Prostate gland (tissue), 2 donors: Measurements from ENCODE around the gene GFRA1. TPM values are rescaled to one million over a fixed set of nuclear protein-coding genes. Genes with fewer than 3 reads are reported as not detected.

Experiments used
- DNase-seq: peaks from one replicate; pipeline ENCODE4 v3.0.0-alpha.2; 2019; ENCODE audit warnings: low spot score
- H3K27ac ChIP-seq, 2 donors: fragments of 200-600 bp; sonication (generic); 2 replicates each; pipeline ENCODE4 v1.5.1; 2017 to 2019
- H3K27me3 ChIP-seq: fragments of 200-600 bp; sonication (generic); replicated peaks from 2 replicates; pipeline ENCODE4 v1.5.1; 2019; ENCODE audit not compliant: insufficient read depth
- H3K36me3 ChIP-seq, 2 donors: fragments of 200-600 bp; sonication (generic); 1 replicate in 1 of 2; 2 replicates in 1 of 2; pipeline versions ENCODE4 v1.5.1 to v1.8.1; 2017 to 2019
- H3K4me1 ChIP-seq: fragments of 200-600 bp; sonication (generic); replicated peaks from 2 replicates; pipeline ENCODE4 v1.5.1; 2019
- H3K4me3 ChIP-seq, 2 donors: fragments of 200-600 bp; sonication (generic); 2 replicates each; pipeline ENCODE4 v1.5.1; 2017 to 2019
- H3K9me3 ChIP-seq: fragments of 200-600 bp; sonication (generic); 2 replicates; pipeline ENCODE4 v1.5.1; 2017
- POLR2A ChIP-seq: fragments of 450-650 bp; IDR thresholded peaks from one replicate; pipeline ENCODE4 v1.6.1; 2016; ENCODE audit warnings: antibody characterized with exemption, mild to moderate bottlenecking
- POLR2AphosphoS5 ChIP-seq: sonication (generic); formaldehyde crosslinking; IDR thresholded peaks from one replicate; pipeline ENCODE4 v1.6.1; 2017; ENCODE audit warnings: antibody characterized with exemption
- WGBS: methylation state at CpG from one replicate; pipeline ENCODE4 v1.1.5; 2018; 5-methylcytosine and 5-hydroxymethylcytosine counted together
- intact Hi-C: fragments of 100-400 bp; cut with DNase I; formaldehyde crosslinking; loops from one replicate; pipeline ENCODE4 v1.14.2; 2022
- total RNA-seq, 2 donors: library from RNA; depleted of rRNA; stranded (reverse); fragments of >200 nt; gene quantifications; one replicate each; pipeline ENCODE4 v1.1.0, GENCODE V29; 2016
- TF ChIP-seq, protein P1 (sequence below), 4 experiments: fragments of 200-600 bp in 2 of 4; fragments of 450-650 bp in 2 of 4; sonication (generic) in 2 of 4; IDR thresholded peaks; 1 replicate in 3 of 4; 2 replicates in 1 of 4; pipeline ENCODE4 v1.5.1; 2016 to 2019; ENCODE audit warnings: antibody characterized with exemption in 4 of 4, mild to moderate bottlenecking in 2 of 4, moderate library complexity in 2 of 4

The GFRA1 gene
- total RNA-seq, 2 donors from 2014 or later, result 5.1 to 14.5 TPM

DNA sequence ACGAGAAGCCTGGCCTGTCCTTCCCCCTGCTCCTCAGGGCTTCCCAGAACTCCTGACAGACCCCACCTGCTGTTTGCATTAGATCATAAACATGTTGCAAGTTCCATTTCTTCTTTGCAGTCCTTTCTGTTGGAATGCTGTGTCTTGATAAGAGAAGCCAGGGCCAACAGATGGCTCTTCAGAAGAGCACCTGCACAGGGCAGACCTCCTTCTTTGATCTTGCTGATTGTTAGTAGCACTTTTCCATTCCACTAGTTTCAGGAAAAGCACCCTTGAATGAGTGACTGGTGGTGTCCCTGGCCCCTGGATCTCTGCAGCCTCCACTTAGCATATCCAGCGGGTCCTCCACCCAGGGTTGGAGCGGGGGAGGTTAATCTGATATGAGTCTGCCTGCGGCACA is 243.2 kb downstream of the GFRA1 start:
- Histone ChIP-seq H3K27ac (no peak overlapping the region), H3K4me3 (no peak overlapping the region), H3K27me3 (no peaks in the 10 kb centered on the region), H3K9me3 (no peaks in the 10 kb centered on the region), H3K36me3 (no peaks in the 10 kb centered on the region), H3K4me1 (no peaks in the 10 kb centered on the region)
- intact Hi-C loops, result no loop called here
- TF ChIP-seq, protein P1, sequence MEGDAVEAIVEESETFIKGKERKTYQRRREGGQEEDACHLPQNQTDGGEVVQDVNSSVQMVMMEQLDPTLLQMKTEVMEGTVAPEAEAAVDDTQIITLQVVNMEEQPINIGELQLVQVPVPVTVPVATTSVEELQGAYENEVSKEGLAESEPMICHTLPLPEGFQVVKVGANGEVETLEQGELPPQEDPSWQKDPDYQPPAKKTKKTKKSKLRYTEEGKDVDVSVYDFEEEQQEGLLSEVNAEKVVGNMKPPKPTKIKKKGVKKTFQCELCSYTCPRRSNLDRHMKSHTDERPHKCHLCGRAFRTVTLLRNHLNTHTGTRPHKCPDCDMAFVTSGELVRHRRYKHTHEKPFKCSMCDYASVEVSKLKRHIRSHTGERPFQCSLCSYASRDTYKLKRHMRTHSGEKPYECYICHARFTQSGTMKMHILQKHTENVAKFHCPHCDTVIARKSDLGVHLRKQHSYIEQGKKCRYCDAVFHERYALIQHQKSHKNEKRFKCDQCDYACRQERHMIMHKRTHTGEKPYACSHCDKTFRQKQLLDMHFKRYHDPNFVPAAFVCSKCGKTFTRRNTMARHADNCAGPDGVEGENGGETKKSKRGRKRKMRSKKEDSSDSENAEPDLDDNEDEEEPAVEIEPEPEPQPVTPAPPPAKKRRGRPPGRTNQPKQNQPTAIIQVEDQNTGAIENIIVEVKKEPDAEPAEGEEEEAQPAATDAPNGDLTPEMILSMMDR (IDR thresholded peaks at IDR 0.05), result no peak
- 83% methylated on average over 4 of the region's 4 CpGs for WGBS
- DNase-seq, result no peak

DNA sequence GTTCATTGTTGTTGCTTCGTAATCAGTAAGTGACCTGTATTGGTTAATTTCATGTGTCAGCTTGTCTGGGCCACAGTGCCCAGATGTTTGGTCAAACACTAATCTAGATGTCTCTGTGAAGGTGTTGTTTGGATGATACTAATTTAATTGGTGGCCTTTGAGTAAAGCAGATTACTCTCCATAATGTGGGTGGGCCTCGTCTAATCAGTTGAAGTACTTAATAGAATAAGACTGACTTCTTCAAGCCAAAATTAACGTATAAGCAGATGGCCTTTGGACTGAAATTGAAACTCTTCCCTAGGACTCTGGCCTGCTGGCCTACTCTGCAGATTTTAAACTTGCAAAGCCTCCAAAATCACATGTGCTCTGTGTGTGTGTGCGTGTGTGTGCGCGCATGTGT is 245.7 kb downstream of the GFRA1 start:
- Histone ChIP-seq H3K27ac (no peak overlapping the region), H3K4me3 (no peak overlapping the region), H3K9me3 (no peaks in the 10 kb centered on the region), H3K27me3 (no peaks in the 10 kb centered on the region), H3K36me3 (no peaks in the 10 kb centered on the region), H3K4me1 (no peaks in the 10 kb centered on the region)
- DNase-seq, result no peak
- intact Hi-C loops, result no loop called here
- 79% methylated on average over 6 of the region's 6 CpGs for WGBS
- TF ChIP-seq POLR2AphosphoS5, result no peak
- TF ChIP-seq, protein P1 (IDR thresholded peaks at IDR 0.05), result no peak
- TF ChIP-seq POLR2A, result no peak

DNA sequence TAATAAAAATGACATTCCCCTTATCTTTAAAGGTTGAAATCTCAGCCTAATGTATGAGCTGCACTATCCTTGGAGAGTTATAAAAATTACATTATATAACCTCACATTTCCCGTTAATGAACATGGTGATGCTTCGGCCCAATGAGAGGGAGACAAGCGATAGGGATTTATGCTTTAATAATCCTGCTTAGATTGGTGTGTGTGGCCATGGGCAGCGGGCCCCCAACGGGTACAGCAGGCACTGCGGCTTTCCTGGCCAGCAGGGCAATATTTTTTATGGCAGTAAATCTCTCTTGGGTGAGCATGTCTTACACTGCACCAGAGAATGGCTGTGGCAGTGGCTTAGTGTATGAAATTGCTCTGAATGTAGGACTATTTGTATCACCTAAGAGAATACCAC is 246.3 kb downstream of the GFRA1 start:
- Histone ChIP-seq H3K36me3 (no peaks in the 10 kb centered on the region), H3K9me3 (no peaks in the 10 kb centered on the region), H3K27me3 (no peaks in the 10 kb centered on the region), H3K4me3 (no peak overlapping the region), H3K27ac (no peak overlapping the region), H3K4me1 (no peaks in the 10 kb centered on the region)
- TF ChIP-seq, protein P1 (IDR thresholded peaks at IDR 0.05), result no peak
- TF ChIP-seq POLR2A, result no peak
- TF ChIP-seq POLR2AphosphoS5, result no peak
- intact Hi-C loops, result no loop called here
- no peak for DNase-seq
- 86% methylated on average over 6 of the region's 6 CpGs for WGBS

DNA sequence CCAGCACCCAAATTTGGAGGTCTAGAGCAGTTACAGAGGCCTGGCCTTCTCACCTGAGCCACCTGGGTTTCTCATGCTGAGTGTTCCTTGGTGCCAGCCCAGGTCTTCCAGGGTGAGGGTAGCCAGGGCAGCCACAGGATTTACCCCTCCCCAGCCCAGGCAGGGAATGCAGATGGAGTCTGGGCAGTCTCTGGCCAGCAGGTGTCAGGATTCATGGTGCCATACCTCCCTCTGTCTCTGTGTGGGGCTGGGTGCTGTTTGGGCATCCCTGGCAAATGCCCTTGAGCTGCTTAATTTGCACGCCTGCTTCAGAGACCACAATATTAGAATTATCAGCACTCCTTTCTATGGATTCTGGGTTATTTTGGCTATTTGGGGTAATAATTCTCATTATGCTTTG is 246.7 kb downstream of the GFRA1 start:
- H3K27me3 ChIP-seq, result no peaks in the 10 kb centered on the region
- H3K4me1 ChIP-seq, result no peaks in the 10 kb centered on the region
- H3K4me3 ChIP-seq, result no peak overlapping the region
- no peak overlapping the region for H3K27ac ChIP-seq
- H3K36me3 ChIP-seq, result no peaks in the 10 kb centered on the region
- H3K9me3 ChIP-seq, result no peaks in the 10 kb centered on the region
- 86% methylated on average over 1 of the region's 1 CpG for WGBS
- TF ChIP-seq POLR2A, result no peak
- TF ChIP-seq POLR2AphosphoS5, result no peak
- TF ChIP-seq, protein P1 (IDR thresholded peaks at IDR 0.05), result no peak
- DNase-seq, result no peak
- intact Hi-C loops, result no loop called here

DNA sequence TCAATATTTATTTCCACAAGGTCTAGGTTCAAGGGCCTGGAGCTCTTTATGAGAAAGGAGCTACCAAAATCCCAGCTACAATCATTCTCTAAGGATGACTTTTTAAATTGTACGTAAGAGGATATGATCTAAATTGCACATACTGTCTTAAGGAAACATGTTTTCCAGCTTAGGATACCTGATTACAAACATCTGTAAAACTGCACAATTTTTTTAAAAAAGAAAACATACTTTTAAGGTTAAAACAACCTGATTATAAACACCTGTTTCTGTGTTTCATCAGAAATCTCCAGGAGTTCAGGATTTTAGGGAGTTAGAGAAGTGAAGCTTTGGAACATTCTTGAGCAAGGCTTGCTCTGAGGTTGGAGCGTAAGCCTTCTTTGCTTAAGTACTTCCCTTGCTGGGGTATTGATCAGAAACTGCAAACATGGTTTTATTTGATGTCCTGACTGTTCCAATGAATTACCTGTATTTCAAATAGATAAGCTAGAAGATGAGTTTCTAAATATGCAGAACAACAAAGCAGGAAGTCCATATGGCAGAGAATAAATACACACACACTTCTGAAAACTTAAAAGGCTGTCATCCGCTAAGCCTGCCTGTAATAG is 248.6 kb downstream of the GFRA1 start:
- TF ChIP-seq, protein P1 (IDR thresholded peaks at IDR 0.05), result no peak
- no peak for TF ChIP-seq POLR2A
- H3K27ac ChIP-seq, result no peak overlapping the region
- no peaks in the 10 kb centered on the region for H3K4me1 ChIP-seq
- intact Hi-C loops, result no loop called here
- no peak for DNase-seq
- no peaks in the 10 kb centered on the region for H3K36me3 ChIP-seq
- H3K9me3 ChIP-seq, result no peaks in the 10 kb centered on the region
- WGBS, result 90% methylated on average over 3 of the region's 3 CpGs
- H3K4me3 ChIP-seq, result no peak overlapping the region
- H3K27me3 ChIP-seq, result no peaks in the 10 kb centered on the region
